A549 (cell line): ENCODE measurements around the gene CCDC57.

ENCODE experiments used
- GATA3 ChIP-seq: IDR thresholded peaks from 2 replicates; pipeline ENCODE4 v1.6.1; 2012; ENCODE audit warnings: borderline replicate concordance
- MAZ ChIP-seq: fragments of 150-350 bp; IDR thresholded peaks from 2 replicates; pipeline ENCODE4 v1.6.1; 2014; ENCODE audit warnings: antibody characterized with exemption, low read depth, low read length, borderline replicate concordance
- MYC ChIP-seq: IDR thresholded peaks from 2 replicates; pipeline ENCODE4 v1.6.1; 2012; ENCODE audit warnings: mild to moderate bottlenecking, inconsistent platforms, low read length, improper control_type of control experiment, borderline replicate concordance
- NR3C1 ChIP-seq: fragments of >200 bp; sonication (Bioruptor Twin); formaldehyde crosslinking; IDR thresholded peaks from 3 replicates; pipeline ENCODE4 v1.6.1; 2017
- POLR2A ChIP-seq: IDR thresholded peaks from 2 replicates; pipeline ENCODE4 v1.6.1; 2012; ENCODE audit warnings: mild to moderate bottlenecking, low read length
- RCOR1 ChIP-seq: fragments of 150-350 bp; IDR thresholded peaks from 2 replicates; pipeline ENCODE4 v1.6.1; 2014; ENCODE audit warnings: antibody characterized with exemption, low read length, low read depth
- TF ChIP-seq, protein P1 (sequence below): fragments of >200 bp; sonication (Bioruptor Twin); formaldehyde crosslinking; IDR thresholded peaks from 3 replicates; pipeline ENCODE4 v1.5.1; 2016
- TF ChIP-seq, protein P2 (sequence below): fragments of 200-600 bp; sonication (generic); IDR thresholded peaks from 2 replicates; pipeline ENCODE4 v1.6.1; 2016; ENCODE audit warnings: antibody characterized with exemption, mild to moderate bottlenecking, moderate library complexity
- TF ChIP-seq, protein P3 (sequence below): fragments of 450-650 bp; IDR thresholded peaks from 2 replicates; pipeline ENCODE4 v1.6.1; 2014; ENCODE audit warnings: antibody characterized with exemption
- TF ChIP-seq, protein P4 (sequence below): IDR thresholded peaks from 2 replicates; pipeline ENCODE4 v1.6.1; 2012
- TF ChIP-seq, protein P5 (sequence below): IDR thresholded peaks from 2 replicates; pipeline ENCODE4 v1.6.1; 2012; ENCODE audit warnings: low read depth, borderline replicate concordance

DNA sequence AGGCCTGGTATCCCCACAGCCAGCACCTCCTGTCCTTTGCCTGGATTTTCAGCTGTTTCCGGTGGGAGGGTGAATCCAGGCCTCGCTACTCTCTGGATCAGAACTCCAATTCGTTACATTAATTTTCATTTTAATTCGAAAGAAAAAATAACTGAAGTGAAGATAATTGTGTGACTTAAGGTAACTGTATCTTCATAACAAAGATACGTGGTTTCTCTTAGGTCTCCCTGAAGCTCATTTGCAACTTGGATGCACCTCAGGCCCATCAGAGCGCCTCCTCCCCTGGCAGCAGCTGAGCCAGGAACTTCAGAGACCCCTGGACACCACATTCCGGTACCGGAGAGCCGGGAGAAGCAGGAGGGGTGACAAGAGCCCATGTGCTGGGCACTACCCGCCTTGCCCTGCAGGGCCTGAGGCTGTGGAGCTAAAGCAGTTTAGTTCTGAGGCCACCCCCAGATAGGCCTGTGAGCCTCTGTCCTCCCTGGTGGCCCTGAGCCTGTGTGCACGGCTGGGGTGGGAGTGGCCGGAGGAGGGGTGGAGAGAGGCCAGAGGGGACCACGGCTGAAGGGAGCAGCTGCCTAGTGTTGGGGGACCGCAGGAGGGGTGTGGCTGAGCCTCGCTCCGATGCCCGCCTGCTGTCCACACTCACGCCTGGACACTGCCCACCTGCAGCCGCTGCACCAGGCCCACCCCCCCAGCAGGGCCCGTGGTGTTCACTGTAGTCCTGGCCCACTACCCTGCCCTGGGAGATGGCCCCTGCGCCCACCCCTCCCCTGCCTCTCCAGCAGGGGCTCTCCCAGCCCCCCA, 135.7 kb downstream of the CCDC57 start:
- TF ChIP-seq, protein P1, sequence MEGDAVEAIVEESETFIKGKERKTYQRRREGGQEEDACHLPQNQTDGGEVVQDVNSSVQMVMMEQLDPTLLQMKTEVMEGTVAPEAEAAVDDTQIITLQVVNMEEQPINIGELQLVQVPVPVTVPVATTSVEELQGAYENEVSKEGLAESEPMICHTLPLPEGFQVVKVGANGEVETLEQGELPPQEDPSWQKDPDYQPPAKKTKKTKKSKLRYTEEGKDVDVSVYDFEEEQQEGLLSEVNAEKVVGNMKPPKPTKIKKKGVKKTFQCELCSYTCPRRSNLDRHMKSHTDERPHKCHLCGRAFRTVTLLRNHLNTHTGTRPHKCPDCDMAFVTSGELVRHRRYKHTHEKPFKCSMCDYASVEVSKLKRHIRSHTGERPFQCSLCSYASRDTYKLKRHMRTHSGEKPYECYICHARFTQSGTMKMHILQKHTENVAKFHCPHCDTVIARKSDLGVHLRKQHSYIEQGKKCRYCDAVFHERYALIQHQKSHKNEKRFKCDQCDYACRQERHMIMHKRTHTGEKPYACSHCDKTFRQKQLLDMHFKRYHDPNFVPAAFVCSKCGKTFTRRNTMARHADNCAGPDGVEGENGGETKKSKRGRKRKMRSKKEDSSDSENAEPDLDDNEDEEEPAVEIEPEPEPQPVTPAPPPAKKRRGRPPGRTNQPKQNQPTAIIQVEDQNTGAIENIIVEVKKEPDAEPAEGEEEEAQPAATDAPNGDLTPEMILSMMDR: no peak
- TF ChIP-seq, protein P2, sequence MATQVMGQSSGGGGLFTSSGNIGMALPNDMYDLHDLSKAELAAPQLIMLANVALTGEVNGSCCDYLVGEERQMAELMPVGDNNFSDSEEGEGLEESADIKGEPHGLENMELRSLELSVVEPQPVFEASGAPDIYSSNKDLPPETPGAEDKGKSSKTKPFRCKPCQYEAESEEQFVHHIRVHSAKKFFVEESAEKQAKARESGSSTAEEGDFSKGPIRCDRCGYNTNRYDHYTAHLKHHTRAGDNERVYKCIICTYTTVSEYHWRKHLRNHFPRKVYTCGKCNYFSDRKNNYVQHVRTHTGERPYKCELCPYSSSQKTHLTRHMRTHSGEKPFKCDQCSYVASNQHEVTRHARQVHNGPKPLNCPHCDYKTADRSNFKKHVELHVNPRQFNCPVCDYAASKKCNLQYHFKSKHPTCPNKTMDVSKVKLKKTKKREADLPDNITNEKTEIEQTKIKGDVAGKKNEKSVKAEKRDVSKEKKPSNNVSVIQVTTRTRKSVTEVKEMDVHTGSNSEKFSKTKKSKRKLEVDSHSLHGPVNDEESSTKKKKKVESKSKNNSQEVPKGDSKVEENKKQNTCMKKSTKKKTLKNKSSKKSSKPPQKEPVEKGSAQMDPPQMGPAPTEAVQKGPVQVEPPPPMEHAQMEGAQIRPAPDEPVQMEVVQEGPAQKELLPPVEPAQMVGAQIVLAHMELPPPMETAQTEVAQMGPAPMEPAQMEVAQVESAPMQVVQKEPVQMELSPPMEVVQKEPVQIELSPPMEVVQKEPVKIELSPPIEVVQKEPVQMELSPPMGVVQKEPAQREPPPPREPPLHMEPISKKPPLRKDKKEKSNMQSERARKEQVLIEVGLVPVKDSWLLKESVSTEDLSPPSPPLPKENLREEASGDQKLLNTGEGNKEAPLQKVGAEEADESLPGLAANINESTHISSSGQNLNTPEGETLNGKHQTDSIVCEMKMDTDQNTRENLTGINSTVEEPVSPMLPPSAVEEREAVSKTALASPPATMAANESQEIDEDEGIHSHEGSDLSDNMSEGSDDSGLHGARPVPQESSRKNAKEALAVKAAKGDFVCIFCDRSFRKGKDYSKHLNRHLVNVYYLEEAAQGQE: no peak
- TF ChIP-seq, protein P3, sequence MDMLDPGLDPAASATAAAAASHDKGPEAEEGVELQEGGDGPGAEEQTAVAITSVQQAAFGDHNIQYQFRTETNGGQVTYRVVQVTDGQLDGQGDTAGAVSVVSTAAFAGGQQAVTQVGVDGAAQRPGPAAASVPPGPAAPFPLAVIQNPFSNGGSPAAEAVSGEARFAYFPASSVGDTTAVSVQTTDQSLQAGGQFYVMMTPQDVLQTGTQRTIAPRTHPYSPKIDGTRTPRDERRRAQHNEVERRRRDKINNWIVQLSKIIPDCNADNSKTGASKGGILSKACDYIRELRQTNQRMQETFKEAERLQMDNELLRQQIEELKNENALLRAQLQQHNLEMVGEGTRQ: no peak
- TF ChIP-seq GATA3 (no peak), NR3C1 (no peak), POLR2A (no peak), MYC (no peak), RCOR1 (no peak), MAZ (no peak)
- TF ChIP-seq, protein P4, sequence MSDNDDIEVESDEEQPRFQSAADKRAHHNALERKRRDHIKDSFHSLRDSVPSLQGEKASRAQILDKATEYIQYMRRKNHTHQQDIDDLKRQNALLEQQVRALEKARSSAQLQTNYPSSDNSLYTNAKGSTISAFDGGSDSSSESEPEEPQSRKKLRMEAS: no peak
- TF ChIP-seq, protein P5, sequence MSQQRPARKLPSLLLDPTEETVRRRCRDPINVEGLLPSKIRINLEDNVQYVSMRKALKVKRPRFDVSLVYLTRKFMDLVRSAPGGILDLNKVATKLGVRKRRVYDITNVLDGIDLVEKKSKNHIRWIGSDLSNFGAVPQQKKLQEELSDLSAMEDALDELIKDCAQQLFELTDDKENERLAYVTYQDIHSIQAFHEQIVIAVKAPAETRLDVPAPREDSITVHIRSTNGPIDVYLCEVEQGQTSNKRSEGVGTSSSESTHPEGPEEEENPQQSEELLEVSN: no peak
